HK-2 (cell line): ENCODE measurements around the gene SLC25A47.
"Not testable (repeated sequence)": the region's sequence is repeated elsewhere in the genome, so short reads cannot be mapped to it uniquely, and the experiment has no call there.

Source experiments
- DNase-seq: peaks from one replicate; pipeline ENCODE4 v3.0.0-alpha.2; 2018; ENCODE audit not compliant: unreplicated experiment

SLC25A47 gene

GRCh38 chr14:100305324-100306100 lies 17.6 kb upstream of the SLC25A47 start:
- DNase-seq = peak; percentile 53

- DNase-seq = peak; percentile 83
Measured at GRCh38 chr14:100306101-100306997, 16.8 kb upstream of the SLC25A47 start, which contains the start of gene SLC25A29. Gene SLC25A29 (minus strand): TSS chr14:100306444. CDS start chr14:100306232, 212 bp downstream.

- DNase-seq = no peak
Measured at GRCh38 chr14:100306998-100307765, 16.0 kb upstream of the SLC25A47 start.

DNA sequence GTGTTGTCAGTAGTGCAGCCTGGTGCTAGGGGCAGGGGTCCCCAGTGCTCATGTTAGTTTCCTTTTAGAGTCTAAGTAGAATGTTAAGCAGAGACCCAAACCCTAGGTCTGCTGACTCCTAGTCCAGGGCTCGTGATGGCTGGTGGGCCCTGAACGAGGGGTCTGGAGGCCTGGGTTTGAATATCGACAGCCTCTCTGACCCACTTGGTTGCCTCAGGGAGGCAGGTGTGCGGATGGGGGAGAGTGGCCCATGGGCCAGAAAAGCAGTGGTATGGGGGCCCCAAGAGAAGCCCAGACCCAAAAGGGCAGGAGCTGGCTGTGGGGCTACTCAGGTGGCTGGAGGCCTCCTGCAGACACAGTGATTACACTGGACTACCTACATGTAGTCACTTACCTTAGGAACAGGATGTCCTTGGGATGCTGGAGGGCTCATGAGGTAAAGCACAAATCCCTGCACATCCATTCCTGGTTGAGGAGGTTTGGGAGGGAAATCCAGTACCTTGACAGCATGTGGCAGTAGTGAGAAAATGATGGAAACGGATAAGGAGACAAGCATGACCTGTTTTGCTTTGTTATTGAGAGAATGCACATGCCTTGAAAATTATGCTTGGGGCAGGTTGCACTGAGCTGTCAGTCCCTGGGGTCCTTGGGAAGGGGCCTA lies 15.2 kb upstream of the SLC25A47 start:
- no peak for DNase-seq

DNA sequence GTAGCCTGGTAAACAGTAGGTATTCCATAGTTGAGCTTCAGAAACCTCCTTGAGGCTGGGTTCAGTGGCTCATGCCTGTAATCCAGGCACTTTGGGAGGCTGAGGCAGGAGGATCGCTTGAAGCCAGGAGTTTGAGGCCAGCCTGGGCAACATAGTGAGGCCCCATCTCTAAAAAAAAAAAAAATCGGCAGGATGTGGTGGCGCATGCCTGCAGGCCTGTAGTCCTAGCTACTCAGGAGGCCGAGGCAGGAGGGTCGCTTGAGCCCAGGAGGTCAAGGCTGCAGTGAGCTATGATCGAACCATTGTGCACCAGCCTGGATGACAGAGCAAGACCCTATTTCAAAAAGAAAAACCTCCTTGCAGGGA lies 14.7 kb upstream of the SLC25A47 start:
- DNase-seq = not testable (repeated sequence)

DNA sequence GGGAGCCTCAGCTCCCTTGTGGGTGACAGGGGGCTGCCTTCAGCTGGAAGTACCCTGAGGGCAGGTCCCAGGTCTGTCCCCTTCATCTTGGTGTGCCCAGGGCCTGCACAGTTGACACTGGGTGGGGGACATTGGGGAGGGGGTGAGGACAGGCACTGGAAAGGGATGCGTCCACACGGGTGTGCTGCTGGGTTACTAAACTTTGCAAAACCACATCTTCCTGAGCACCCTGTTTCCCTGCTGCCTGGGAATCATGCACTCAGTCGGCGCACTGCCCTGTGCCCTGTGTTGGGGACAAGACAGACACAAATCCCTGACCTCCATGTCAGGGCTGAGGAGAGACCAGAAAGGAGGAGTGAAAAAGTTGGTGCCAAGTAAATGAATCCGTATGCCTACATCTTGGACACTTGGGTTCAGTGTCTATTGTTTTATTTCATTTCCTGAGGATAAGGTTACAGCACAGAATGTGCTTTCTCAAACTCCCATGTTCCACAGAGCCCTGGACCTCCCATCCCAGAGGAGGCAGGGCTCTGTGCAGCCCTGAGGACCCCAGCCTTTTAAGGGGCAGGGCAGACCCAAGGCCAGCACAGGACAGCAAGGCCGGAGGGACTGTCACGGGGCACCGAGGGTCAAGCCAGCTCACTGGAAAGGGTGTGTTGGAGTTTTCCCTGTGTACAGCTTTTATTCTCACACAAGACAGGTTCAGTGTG lies 14.0 kb upstream of the SLC25A47 start:
- DNase-seq = no peak

- DNase-seq = not testable (repeated sequence)
Measured at GRCh38 chr14:100312110-100312876, 10.8 kb upstream of the SLC25A47 start.

DNA sequence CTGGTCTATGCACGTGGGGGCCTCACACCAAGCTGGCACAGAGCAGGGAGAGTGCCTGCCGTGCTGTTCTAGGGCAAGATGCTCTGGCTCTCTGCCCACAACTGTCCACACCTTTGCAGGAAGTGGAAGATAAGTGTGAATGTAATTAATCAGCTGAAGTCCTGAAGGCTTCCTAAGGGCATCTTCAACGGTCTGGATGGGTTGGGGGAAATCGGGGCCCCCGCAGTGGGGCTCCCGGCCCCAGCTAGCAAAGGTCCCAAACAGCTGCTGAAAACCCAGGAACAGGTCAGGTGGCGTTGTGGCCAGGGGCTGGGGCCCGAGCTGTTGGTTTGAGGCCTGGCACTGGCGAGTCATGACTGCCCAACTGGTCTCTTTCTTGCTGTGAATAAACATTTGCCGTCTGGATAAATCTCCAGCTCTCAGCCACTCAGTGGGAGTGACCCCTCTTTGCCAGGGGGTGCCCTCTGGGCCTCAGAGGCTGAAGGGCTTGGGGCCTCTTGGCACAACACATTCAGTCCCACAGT lies 10.2 kb upstream of the SLC25A47 start:
- DNase-seq = no peak

- DNase-seq = no peak
Measured at GRCh38 chr14:100313464-100314230, 9.5 kb upstream of the SLC25A47 start.

- no peak for DNase-seq
Measured at GRCh38 chr14:100314724-100315123, 8.4 kb upstream of the SLC25A47 start.

DNA sequence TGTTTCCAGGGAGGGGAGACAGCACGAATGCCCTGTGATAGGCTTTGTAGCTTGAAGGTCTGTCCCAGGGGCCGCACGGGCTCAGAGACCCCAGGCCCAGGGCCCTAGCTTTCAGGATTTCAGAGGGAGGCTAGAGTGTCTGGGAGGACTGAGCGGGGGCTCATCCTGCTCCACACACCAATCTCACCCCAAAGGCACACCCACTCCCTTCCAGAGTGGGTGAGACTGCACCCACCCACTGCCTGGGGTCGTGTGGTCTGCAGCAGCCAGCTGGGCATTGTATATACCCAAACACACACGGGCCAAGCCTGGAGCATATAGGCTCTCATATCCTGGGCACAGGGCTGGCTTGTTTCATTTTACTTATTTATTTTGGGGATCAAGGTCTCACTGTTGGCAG lies 5.8 kb upstream of the SLC25A47 start:
- DNase-seq = no peak

DNA sequence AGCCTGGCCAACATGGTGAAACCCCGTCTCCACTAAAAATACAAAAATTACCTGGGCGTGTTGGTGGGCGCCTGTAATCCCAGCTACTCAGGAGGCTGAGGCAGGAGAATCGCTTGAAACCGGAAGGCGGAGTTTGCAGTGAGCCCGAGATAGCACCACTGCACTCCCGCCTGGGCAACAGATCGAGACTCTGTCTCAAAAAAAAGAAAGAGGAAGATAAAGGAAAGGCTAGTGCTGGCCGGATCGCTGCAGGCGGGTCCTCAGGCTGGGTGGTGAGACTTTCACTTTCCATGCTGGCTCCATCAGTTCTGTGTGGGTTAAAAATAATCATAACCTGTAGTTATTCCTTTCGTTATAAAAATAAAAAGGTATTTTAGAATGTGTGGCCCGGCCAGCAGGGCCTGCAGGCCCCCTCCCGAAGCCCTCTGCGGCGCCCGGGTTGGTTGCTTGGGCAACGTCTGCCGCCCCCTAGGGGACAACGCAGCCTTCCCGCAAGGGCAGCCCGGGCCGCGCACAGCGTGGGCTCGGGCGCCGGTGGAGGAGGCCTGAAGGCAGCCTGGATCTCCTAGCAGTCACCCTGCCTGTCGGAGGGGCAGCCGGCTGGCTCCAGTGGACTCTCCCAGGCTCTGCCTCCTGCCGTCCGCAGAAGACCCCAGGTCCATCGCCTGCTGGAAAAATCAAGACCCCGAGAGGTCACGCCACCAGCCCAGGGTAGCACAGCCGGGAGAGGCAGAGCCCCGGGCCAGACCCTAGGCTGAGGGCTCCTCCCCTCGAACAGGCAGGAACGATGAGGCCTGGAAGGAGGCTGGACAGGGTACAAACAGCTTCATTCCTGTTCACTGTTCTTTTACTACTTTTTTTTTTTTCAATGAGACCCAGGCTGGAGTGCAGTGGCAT lies 5.0 kb upstream of the SLC25A47 start:
- no peak for DNase-seq

DNA sequence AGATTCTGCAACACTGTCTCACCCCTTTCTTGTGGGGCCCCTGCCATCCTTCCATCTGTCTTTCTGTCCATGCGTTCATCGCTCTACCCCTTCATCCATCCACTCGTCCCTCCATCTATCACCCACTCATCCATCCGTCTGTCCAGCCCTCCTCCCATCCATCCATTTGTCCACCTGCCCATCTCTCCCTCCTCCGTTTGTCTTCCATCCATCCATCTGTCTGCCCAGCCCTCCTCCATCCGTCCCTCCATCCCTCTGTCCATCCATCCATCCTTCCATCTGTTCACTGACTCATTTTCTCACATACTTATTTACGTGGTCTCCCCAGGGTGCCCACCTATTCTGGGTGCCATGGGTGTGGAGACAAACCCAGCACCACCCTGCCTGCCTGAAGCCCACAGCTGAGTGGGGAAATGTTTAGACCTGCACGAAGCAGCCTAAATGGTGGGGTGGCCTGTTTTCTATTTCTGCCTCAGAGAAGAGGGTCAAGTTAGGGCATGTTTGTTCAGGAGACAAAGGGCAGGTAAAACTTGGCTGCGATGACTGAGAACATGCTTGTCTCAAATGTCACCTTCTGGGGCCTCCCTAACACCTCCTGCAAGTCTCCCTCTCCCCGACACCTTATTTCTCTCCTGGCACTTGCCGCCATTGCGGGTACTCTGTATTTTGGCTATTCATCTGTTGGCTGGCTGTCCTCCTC lies 2.8 kb upstream of the SLC25A47 start:
- DNase-seq = no peak

DNA sequence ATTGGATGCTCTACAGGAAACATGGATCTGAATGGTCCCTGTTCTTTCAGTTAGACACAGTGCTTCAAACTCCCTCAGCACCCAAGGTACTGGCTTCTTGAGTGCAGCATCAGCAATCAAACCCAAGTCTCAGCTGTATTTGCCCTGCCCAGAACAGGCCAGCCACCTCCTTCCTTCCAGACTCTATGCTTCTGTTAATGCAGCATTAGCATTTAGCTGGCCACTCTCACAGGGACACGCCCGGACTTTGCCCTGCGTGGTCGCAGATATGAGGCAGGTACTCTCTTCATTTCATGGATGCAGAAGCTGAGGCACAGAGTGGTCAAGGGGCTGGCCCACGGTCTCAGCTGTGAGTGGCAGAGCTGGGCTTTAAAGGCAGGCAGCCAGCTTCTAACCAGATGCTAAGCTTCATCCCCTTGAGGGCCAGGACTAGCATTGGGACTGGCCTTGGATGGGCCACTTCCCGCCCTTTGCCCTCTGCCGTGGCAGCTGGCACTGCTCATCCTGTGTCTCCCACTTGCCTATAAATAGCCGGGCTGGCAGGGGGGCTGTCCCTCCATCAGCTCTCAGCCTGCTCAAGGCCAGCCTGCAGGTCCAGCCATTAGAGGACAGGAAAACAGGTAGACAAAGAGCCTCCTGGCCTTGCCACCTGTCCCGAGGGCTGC lies 1.5 kb upstream of the SLC25A47 start:
- DNase-seq = no peak

GRCh38 chr14:100322138-100322957 lies 791 bp upstream of the SLC25A47 start:
- DNase-seq = no peak

- no peak for DNase-seq
Measured at GRCh38 chr14:100323942-100324307, 786 bp downstream of the SLC25A47 start.
